Fibroblast of skin of abdomen (primary cell): ENCODE results near the gene PPA1.
"Not testable (repeated sequence)": the region's sequence is repeated elsewhere in the genome, so short reads cannot be mapped to it uniquely, and the experiment has no call there.

ENCODE experiments used
- DNase-seq: peaks from one replicate; pipeline ENCODE4 v3.0.0-alpha.2; 2013

The PPA1 gene

GRCh38 chr10:70212277-70212676, 21.0 kb downstream of the PPA1 start:
- DNase-seq = no peak

- DNase-seq = no peak
Measured at GRCh38 chr10:70206762-70207161, 26.5 kb downstream of the PPA1 start.

GRCh38 chr10:70201105-70201504, 32.1 kb downstream of the PPA1 start:
- DNase-seq = no peak

GRCh38 chr10:70198696-70199466, 34.3 kb downstream of the PPA1 start:
- DNase-seq = no peak

GRCh38 chr10:70197235-70197945, 35.8 kb downstream of the PPA1 start:
- no peak for DNase-seq

GRCh38 chr10:70193391-70193844, 39.8 kb downstream of the PPA1 start:
- DNase-seq = no peak

GRCh38 chr10:70192326-70192968, 40.8 kb downstream of the PPA1 start:
- DNase-seq = no peak

- DNase-seq = peak; percentile 96
Measured at GRCh38 chr10:70191972-70192305, 41.3 kb downstream of the PPA1 start.

- DNase-seq = peak; percentile 37
Measured at GRCh38 chr10:70191161-70191971, 41.9 kb downstream of the PPA1 start.

GRCh38 chr10:70190581-70190980, 42.6 kb downstream of the PPA1 start:
- no peak for DNase-seq

- DNase-seq = no peak
Measured at GRCh38 chr10:70190102-70190501, 43.1 kb downstream of the PPA1 start.

GRCh38 chr10:70188768-70189167, 44.5 kb downstream of the PPA1 start:
- no peak for DNase-seq

- no peak for DNase-seq
Measured at GRCh38 chr10:70186571-70186970, 46.7 kb downstream of the PPA1 start.

- no peak for DNase-seq
Measured at GRCh38 chr10:70186090-70186489, 47.1 kb downstream of the PPA1 start.

- DNase-seq = no peak
Measured at GRCh38 chr10:70183304-70183703, 49.9 kb downstream of the PPA1 start.

- not testable (repeated sequence) for DNase-seq
Measured at GRCh38 chr10:70179209-70179608, 54.0 kb downstream of the PPA1 start.

- DNase-seq = no peak
Measured at GRCh38 chr10:70178139-70178725, 55.0 kb downstream of the PPA1 start.

- DNase-seq = no peak
Measured at GRCh38 chr10:70176441-70176840, 56.8 kb downstream of the PPA1 start.

- DNase-seq = peak; percentile 33
Measured at GRCh38 chr10:70175516-70175915, 57.7 kb downstream of the PPA1 start.

- no peak for DNase-seq
Measured at GRCh38 chr10:70174058-70174741, 59.0 kb downstream of the PPA1 start.

- DNase-seq = no peak
Measured at GRCh38 chr10:70169649-70170364, 63.4 kb downstream of the PPA1 start.
